GM23248 (cell line): Measurements from ENCODE around the gene MBD2.

Experiments used
- EZH2 ChIP-seq: fragments of 200-600 bp; sonication (generic); IDR thresholded peaks from 2 replicates; pipeline ENCODE4 v1.6.1; 2018; ENCODE audit warnings: antibody characterized with exemption, mild to moderate bottlenecking; ENCODE audit not compliant: insufficient read depth, poor library complexity, severe bottlenecking
- EZH2phosphoT487 ChIP-seq: fragments of 200-600 bp; sonication (generic); IDR thresholded peaks from 2 replicates; pipeline ENCODE4 v1.6.1; 2018; ENCODE audit warnings: antibody characterized with exemption, moderate library complexity, mild to moderate bottlenecking, low read depth; ENCODE audit not compliant: insufficient read depth

DNA sequence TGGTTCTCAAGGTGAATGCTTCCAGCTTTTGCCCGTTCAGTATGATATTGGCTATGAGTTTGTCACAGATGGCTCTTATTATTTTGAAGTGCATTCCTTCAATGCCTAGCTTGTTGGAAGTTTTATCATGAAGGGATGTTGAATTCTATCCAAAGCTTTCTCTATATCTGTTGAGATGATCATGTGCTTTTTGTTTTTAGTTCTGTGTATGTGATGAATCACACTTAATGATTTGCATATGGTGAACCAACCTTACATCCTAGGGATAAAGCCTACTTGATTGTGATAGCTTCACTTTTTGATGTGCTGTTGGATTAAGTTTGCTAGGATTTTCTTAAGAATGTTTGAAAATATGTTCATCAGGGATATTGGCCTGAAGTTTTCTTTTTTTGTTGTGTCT is 112.1 kb downstream of the MBD2 start:
- no peak for TF ChIP-seq EZH2
- no peak for TF ChIP-seq EZH2phosphoT487
